ENCODE data around the gene DZIP1L. TPM values are rescaled to one million over a fixed set of nuclear protein-coding genes. Genes with fewer than 3 reads are reported as not detected.

DZIP1L gene
- total RNA-seq, 1 experiment from 2014 or later = 2.4 TPM

- no peak overlapping the region for H3K27ac Mint-ChIP-seq (ENCODE audit: unreplicated experiment)
- BruUV-seq (replicated peaks) = no TSS peak
- Histone ChIP-seq H3K4me3 (ENCODE audit: low read depth, low read length) (no peak overlapping the region), H3K4me1 (no peaks in the 10 kb centered on the region), H3K9me3 (no peaks in the 10 kb centered on the region), H3K36me3 (ENCODE audit: control insufficient read depth, insufficient read depth, low read length) (no peaks in the 10 kb centered on the region), H3K27me3 (replicated peaks; ENCODE audit: control insufficient read depth, insufficient read depth, low read length) (no peaks in the 10 kb centered on the region)
- DNase-seq = no peak
- H3K36me3 Mint-ChIP-seq (ENCODE audit: insufficient read depth, unreplicated experiment) = no peaks in the 10 kb centered on the region
- ChIA-PET POLR2A (no interaction called here), CTCF (no interaction called here)
- H3K9me3 Mint-ChIP-seq (ENCODE audit: unreplicated experiment) = no peaks in the 10 kb centered on the region
- H3K27me3 Mint-ChIP-seq (ENCODE audit: insufficient read depth, unreplicated experiment) = peaks cover 2% of the 10 kb centered on the region
- H3K4me1 Mint-ChIP-seq (ENCODE audit: low read depth, unreplicated experiment) = no peaks in the 10 kb centered on the region
- intact Hi-C loops (cut with micrococcal nuclease; ENCODE audit: unreplicated experiment) = no loop called here
- H3K4me3 Mint-ChIP-seq (ENCODE audit: unreplicated experiment) = no peak overlapping the region
- TF ChIP-seq CTCF (IDR thresholded peaks at IDR 0.05; ENCODE audit: insufficient read depth in 1 of 2, low read depth in 1 of 2, low read length in 1 of 2, severe bottlenecking in 1 of 2, unreplicated experiment in 1 of 2) = no peak
Measured at GRCh38 chr3:138059261-138059660, 56.1 kb downstream of the DZIP1L start.

DNA sequence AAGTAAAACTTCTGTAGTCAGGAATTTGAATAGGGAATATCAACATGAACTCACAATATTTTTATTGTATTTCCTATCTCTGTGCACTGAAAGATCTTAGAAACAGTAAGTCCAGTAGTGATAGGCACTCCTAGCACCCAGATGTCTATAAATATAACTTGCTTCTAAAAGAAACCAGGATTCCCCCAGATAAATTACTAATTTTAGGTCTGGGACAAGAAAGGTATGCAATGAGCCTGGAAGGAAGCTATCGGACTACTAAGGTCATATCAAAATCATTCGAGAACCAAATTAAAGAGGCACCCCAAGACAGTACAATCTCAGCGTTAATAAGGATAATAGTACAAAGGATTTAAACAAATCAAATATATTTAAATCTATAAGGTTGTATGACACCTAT, 58.0 kb downstream of the DZIP1L start:
- Histone ChIP-seq H3K4me3 (ENCODE audit: low read depth, low read length) (no peak overlapping the region), H3K9me3 (no peaks in the 10 kb centered on the region), H3K36me3 (ENCODE audit: control insufficient read depth, insufficient read depth, low read length) (no peaks in the 10 kb centered on the region), H3K4me1 (no peaks in the 10 kb centered on the region), H3K27me3 (replicated peaks; ENCODE audit: control insufficient read depth, insufficient read depth, low read length) (no peaks in the 10 kb centered on the region)
- no peaks in the 10 kb centered on the region for H3K9me3 Mint-ChIP-seq (ENCODE audit: unreplicated experiment)
- H3K27me3 Mint-ChIP-seq (ENCODE audit: insufficient read depth, unreplicated experiment) = peaks cover 2% of the 10 kb centered on the region
- H3K4me1 Mint-ChIP-seq (ENCODE audit: low read depth, unreplicated experiment) = no peaks in the 10 kb centered on the region
- CTCF ChIA-PET = no interaction called here
- H3K27ac Mint-ChIP-seq (ENCODE audit: unreplicated experiment) = no peak overlapping the region
- POLR2A ChIA-PET = no interaction called here
- no peaks in the 10 kb centered on the region for H3K36me3 Mint-ChIP-seq (ENCODE audit: insufficient read depth, unreplicated experiment)
- intact Hi-C loops (cut with micrococcal nuclease; ENCODE audit: unreplicated experiment) = no loop called here
- no peak overlapping the region for H3K4me3 Mint-ChIP-seq (ENCODE audit: unreplicated experiment)
- no peak for DNase-seq
- no peak for TF ChIP-seq CTCF (IDR thresholded peaks at IDR 0.05; ENCODE audit: insufficient read depth in 1 of 2, low read depth in 1 of 2, low read length in 1 of 2, severe bottlenecking in 1 of 2, unreplicated experiment in 1 of 2)
- no TSS peak for BruUV-seq (replicated peaks)

DNA sequence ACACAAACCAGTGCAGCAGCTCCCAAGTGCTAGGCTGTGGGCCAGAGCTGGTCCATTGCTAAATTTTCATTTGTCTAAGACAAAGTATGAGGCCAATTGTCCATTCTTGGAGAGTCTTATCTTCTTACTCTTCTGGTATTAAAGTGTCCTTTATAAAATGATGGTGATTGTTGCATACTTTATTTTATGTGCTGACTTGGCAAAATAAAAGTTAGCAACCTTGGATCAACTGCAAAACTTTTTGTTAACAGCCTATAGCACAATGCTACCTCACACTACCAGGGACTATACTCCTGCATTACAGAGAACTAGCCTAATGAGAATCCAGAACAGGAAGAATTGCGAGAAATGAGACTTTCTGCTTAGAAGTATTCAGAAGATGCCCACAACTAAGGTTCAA, 61.4 kb downstream of the DZIP1L start:
- POLR2A ChIA-PET = no interaction called here
- Histone ChIP-seq H3K36me3 (ENCODE audit: control insufficient read depth, insufficient read depth, low read length) (no peaks in the 10 kb centered on the region), H3K27me3 (replicated peaks; ENCODE audit: control insufficient read depth, insufficient read depth, low read length) (no peaks in the 10 kb centered on the region), H3K4me3 (ENCODE audit: low read depth, low read length) (no peak overlapping the region), H3K4me1 (no peaks in the 10 kb centered on the region), H3K9me3 (no peaks in the 10 kb centered on the region)
- CTCF ChIA-PET = no interaction called here
- H3K27ac Mint-ChIP-seq (ENCODE audit: unreplicated experiment) = no peak overlapping the region
- H3K9me3 Mint-ChIP-seq (ENCODE audit: unreplicated experiment) = no peaks in the 10 kb centered on the region
- peaks cover 2% of the 10 kb centered on the region for H3K27me3 Mint-ChIP-seq (ENCODE audit: insufficient read depth, unreplicated experiment)
- H3K36me3 Mint-ChIP-seq (ENCODE audit: insufficient read depth, unreplicated experiment) = no peaks in the 10 kb centered on the region
- H3K4me1 Mint-ChIP-seq (ENCODE audit: low read depth, unreplicated experiment) = no peaks in the 10 kb centered on the region
- BruUV-seq (replicated peaks) = no TSS peak
- no peak for TF ChIP-seq CTCF (IDR thresholded peaks at IDR 0.05; ENCODE audit: insufficient read depth in 1 of 2, low read depth in 1 of 2, low read length in 1 of 2, severe bottlenecking in 1 of 2, unreplicated experiment in 1 of 2)
- H3K4me3 Mint-ChIP-seq (ENCODE audit: unreplicated experiment) = no peak overlapping the region
- DNase-seq = no peak
- intact Hi-C loops (cut with micrococcal nuclease; ENCODE audit: unreplicated experiment) = loop anchor here (5.0 kb wide), 1 partner anchor 347 kb away; no protein-coding TSS in a partner anchor

All from Caco-2 (cell line).